TTC549 (cell line): ENCODE data around the gene C20orf204.

Experiments used
- FAIRE-seq: peaks from 2 replicates; lab custom pipeline; 2012; peaks lifted over from hg19 to GRCh38; lab: Jason Lieb, UNC

C20orf204 gene

DNA sequence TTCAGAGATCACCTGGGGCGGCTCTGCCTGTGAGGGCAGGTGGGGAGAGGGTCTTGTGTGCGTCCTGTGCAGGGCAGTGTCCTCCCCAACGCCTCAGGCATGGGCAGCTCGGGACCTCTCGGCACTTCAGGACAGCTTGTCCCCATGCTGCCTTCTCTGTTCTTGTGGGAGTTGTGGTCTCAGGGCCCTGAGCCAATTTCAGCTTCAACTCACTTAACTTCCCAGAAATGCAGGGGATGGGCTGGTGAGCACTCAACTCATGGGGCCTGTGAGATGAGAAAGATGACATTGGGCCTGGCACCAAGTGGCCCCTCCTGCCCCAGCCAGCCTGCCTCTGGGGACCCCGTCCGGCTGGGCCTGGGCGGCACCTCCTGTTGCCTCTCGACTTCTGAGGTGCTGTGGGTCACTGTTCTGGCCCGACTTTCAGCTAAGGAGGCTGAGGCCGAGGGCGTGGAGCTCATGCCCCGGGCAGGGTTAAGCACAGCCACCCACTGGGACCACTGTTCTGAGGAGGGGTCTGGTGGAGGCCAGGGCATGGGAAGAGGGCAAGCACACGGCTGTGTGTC lies 36.6 kb downstream of the C20orf204 start:
- no peak for FAIRE-seq

- no peak for FAIRE-seq
Measured at GRCh38 chr20:64073476-64074183, 37.6 kb downstream of the C20orf204 start.

DNA sequence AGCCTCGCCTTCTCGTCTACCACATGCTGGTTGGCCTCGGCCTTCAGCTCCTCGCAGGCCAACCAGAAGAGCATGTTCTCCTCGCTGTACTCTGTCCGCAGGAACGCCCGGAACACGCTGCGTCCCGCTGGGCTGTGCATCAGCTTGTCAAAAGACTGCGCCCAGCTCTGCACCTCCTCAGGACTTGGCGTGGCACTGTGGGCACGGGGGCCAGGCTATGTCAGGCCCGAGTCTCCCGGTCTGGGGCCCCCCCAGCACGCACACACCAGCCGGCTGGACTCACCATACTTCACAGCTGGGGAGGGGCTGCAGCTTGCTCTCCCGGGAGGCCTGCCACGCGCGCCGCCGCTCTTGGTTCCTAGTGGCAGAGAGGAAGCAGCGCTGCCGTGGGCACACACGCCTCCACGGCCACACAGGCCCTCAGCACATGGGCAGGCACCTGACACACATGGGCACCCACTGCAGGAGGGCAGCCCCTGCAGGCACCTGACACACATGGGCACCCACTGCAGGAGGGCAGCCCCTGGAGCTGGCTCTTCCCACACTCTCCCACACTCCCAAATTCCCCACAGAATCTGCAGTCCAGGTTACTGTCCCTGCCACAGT lies 38.3 kb downstream of the C20orf204 start:
- FAIRE-seq, result no peak

DNA sequence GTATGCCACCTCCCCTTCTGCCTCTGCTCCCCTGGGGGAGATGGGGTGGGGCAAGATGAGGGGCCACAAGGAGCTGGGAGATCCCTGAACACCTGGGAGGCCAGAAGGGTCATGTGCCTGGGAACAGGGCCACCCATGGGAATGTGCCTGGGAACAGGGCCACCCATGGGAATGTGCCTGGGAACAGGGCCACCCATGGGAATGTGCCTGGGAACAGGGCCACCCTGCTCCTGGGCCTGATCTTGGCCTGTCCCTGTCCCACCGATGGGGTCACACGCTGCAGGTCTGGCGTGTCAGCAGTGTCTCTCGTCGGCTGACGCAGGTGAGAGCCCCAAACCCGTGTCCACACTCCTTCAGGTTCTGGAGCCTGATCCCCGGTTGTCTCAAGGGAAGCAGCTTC lies 39.0 kb downstream of the C20orf204 start:
- FAIRE-seq, result no peak

DNA sequence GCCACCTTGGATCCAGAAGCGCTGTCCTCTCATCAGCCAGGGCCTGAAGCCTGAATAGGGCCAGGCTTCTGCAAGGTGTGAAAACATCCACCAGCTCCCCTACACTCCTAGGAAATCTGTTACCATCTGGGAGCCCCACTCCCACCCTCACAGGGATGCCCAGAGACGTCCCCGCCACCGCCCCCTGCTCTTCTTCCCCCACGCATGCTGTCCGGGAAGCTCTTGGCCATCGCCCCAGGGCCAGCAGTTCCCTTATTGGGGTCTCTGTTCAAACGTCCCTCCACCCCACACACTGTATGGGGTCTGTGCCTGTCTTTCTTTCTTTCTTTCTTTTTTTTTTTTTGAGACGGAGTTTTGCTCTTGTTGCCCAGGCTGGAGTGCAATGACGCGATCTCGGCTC lies 39.6 kb downstream of the C20orf204 start:
- FAIRE-seq, result no peak

GRCh38 chr20:64076061-64076997 lies 40.3 kb downstream of the C20orf204 start:
- no peak for FAIRE-seq

GRCh38 chr20:64077094-64077493 lies 41.1 kb downstream of the C20orf204 start:
- no peak for FAIRE-seq

DNA sequence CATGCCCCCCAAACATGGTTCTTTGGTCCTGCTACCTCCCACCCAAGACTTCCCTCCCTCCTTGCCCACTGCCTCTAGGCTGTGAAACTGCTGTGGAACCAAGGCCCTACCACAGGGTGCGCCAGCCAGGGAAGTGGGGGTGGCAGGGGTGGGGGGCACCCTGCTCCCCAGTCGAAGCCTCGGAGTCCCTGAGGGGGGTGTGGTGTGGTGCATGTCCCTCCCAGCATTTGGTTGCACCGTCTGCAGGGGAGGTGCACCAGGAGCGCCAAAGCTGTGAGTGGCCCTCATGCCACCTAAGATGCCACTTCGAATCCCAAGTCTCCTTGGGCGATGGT lies 41.5 kb downstream of the C20orf204 start:
- no peak for FAIRE-seq

- no peak for FAIRE-seq
Measured at GRCh38 chr20:64077876-64078551, 42.0 kb downstream of the C20orf204 start.

GRCh38 chr20:64078934-64079272 lies 42.9 kb downstream of the C20orf204 start:
- FAIRE-seq, result no peak

DNA sequence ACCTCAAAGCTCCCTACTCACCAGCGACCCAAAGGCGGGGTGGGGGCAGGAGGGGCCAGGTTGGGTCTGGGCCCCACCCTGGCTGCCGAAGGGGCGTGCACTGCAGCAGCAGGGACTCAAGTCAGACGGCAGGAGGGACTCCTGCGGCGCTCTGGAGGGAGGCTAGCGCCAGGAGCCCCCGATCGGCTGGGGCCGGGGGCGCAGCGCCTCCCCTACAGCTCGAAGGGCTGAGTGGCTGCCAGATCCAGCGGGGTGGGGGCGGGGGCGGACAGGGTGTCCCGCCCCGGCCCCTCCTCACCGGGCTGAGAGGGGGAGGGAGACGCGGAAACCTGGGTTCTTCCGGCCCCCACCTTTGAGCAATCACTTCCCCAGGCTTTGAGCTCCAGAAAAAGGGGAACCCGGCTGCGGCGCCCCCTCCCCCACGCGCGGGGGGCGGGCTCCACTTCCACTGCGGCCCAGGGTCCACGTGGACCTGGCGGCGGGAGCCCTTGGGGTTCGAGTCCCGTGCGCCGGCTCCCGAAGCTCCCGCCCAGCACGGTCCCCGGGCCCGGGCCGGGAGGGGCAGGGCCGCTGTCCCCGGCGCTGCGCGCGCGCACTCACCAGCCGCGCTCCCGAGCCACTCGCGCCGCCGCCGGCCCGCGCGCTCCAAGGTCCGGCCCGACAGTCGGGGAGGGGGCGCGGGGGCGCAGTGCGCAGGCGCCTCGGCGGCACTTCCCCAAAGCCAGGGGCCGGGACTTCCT lies 43.5 kb downstream of the C20orf204 start, which contains the start of gene RGS19:
Gene RGS19 (minus strand): TSS at position 246 of the 740 bp plus-strand sequence. CDS start 2,632 bp downstream, outside the sequence.
- no peak for FAIRE-seq

DNA sequence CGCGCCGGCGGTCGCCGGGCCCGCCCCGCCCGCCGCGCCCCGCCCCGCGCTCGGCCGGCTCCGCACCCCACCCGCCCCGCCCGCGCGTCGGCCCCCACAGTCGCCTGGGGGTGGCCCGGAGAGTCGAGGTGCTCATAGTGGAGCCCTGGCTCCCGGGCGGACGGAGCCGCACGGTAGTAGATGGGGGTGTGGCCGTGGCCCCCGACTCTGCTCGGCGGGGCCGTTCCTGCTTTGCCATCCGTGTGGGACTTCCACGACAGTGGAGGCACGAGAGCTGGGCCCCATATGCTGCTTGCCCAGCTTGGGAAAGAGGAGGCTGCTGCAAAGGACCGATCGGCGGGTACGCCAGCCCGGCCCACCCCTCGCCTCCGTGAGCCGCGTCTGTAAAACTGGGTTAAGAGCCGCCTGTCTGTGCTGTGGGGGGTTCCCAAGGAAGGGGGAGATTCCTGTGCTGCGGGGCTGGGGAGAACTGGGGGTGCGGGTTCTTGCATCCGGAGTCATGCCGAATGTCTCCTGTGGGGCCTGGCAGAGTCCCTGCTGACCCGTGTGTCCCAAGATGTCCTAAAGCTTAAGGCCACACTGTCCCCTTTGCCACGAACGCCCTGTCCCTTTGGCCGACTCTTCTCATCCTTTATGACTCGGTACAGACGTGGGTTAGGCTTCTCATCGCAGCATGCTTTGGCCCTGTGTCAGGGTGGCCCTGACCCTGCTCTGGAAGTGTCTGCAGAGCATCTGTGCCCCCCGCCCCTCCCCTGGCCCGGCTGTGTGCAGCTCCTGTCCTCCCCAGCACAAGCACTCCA lies 44.2 kb downstream of the C20orf204 start, which contains the start of gene OPRL1:
Gene OPRL1 (plus strand): TSS at position 70 of the 800 bp plus-strand sequence. CDS start 12,639 bp downstream, outside the sequence.
- no peak for FAIRE-seq

GRCh38 chr20:64080813-64081623 lies 45.0 kb downstream of the C20orf204 start:
- no peak for FAIRE-seq

GRCh38 chr20:64081624-64081964 lies 45.6 kb downstream of the C20orf204 start:
- FAIRE-seq, result no peak

GRCh38 chr20:64082126-64082731 lies 46.2 kb downstream of the C20orf204 start:
- FAIRE-seq, result no peak

- no peak for FAIRE-seq
Measured at GRCh38 chr20:64082820-64083377, 46.9 kb downstream of the C20orf204 start.

DNA sequence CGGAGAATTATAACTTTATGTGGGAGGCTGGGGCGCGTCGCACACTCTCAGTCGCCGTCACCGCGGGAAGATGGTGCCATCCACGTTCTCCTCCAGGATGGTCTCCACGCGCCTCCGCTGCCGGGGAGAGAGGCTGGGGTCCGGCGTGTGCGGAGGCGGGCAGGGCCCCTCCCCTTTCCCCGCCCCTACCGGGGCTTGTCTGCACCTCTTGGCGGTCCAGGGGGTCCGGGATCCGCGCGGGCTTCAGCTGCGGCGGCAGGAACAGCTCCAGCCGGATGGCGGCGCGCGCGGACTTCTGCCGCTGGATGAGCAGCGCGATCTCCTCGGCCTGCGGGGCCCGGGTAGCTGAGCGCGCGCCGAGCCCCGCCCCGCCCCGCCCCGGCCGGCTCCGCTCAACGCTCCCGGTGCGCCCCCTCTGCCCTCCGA lies 47.4 kb downstream of the C20orf204 start:
- no peak for FAIRE-seq

- no peak for FAIRE-seq
Measured at GRCh38 chr20:64083804-64084684, 48.1 kb downstream of the C20orf204 start, which contains the start of gene LKAAEAR1. Gene LKAAEAR1 (minus strand): TSS chr20:64084398. CDS start chr20:64084219, 179 bp downstream.
